Vagina (tissue), 2 donors: Measurements from ENCODE around the gene PDE5A.

ENCODE experiments used
- CTCF ChIP-seq, 3 experiments: fragments of 450-650 bp in 2 of 3; fragments of 200-600 bp in 1 of 3; sonication (generic) in 1 of 3; IDR thresholded peaks; one replicate each; pipeline ENCODE4 v1.5.1; 2017 to 2019; ENCODE audit warnings: antibody characterized with exemption in 3 of 3, mild to moderate bottlenecking in 2 of 3, moderate library complexity in 2 of 3
- POLR2A ChIP-seq, 2 donors: fragments of 450-650 bp; IDR thresholded peaks; one replicate each; pipeline ENCODE4 v1.6.1; 2017; ENCODE audit warnings: antibody characterized with exemption in 2 of 2, mild to moderate bottlenecking in 2 of 2, moderate library complexity in 2 of 2
- POLR2AphosphoS5 ChIP-seq, 2 donors: sonication (generic); formaldehyde crosslinking; IDR thresholded peaks; one replicate each; pipeline ENCODE4 v1.9.0; 2017; ENCODE audit warnings: antibody characterized with exemption in 2 of 2, mild to moderate bottlenecking in 2 of 2, low read depth in 1 of 2; ENCODE audit not compliant: insufficient read depth in 1 of 2

- TF ChIP-seq POLR2A (IDR thresholded peaks at IDR 0.05) (no peak), CTCF (IDR thresholded peaks at IDR 0.05) (no peak), POLR2AphosphoS5 (IDR thresholded peaks at IDR 0.05; ENCODE audit: insufficient read depth in 1 of 2, low read depth in 1 of 2) (no peak)
Measured at GRCh38 chr4:119580293-119580692, 48.3 kb downstream of the PDE5A start.
